Osteoblast (primary cell): ENCODE measurements around the gene CIC. TPM values are rescaled to one million over a fixed set of nuclear protein-coding genes. Genes with fewer than 3 reads are reported as not detected.
A peak's percentile ranks its signal among the peaks of the same experiment; 100 is the strongest.

Experiments
- DNase-seq: peaks from one replicate; pipeline ENCODE4 v3.0.0; 2011; ENCODE audit warnings: low spot score, mixed read lengths; ENCODE audit not compliant: insufficient read length; ENCODE audit errors: missing footprints
- H2AFZ ChIP-seq: 2 replicates; pipeline ENCODE4 v1.6.0; 2011; ENCODE audit warnings: mild to moderate bottlenecking, low read length
- H3K27ac ChIP-seq: 2 replicates; pipeline ENCODE4 v1.5.1; 2011; ENCODE audit warnings: mild to moderate bottlenecking, low read depth, low read length, moderate library complexity
- H3K27me3 ChIP-seq: 2 replicates; pipeline ENCODE4 v1.6.0; 2012; ENCODE audit warnings: mild to moderate bottlenecking, control low read depth, inconsistent platforms, low read length, moderate library complexity; ENCODE audit not compliant: insufficient read depth
- H3K36me3 ChIP-seq: 2 replicates; pipeline ENCODE4 v1.5.1; 2011; ENCODE audit warnings: mild to moderate bottlenecking, low read length, control low read depth, moderate library complexity; ENCODE audit not compliant: insufficient read depth
- H3K4me1 ChIP-seq: 2 replicates; pipeline ENCODE4 v1.5.1; 2011; ENCODE audit warnings: mild to moderate bottlenecking, low read length, control low read depth, moderate library complexity; ENCODE audit not compliant: insufficient read depth
- H3K4me2 ChIP-seq: 2 replicates; pipeline ENCODE4 v1.6.0; 2011; ENCODE audit warnings: mild to moderate bottlenecking, low read length; ENCODE audit not compliant: insufficient read depth
- H3K4me3 ChIP-seq: fragments of 200-600 bp; sonication (generic); 3 replicates; pipeline ENCODE4 v1.5.1; 2012; ENCODE audit warnings: mild to moderate bottlenecking, low read length, inconsistent platforms; ENCODE audit not compliant: insufficient read depth
- H3K79me2 ChIP-seq: 2 replicates; pipeline ENCODE4 v1.6.0; 2012; ENCODE audit warnings: mild to moderate bottlenecking, low read length, control low read depth, inconsistent platforms; ENCODE audit not compliant: insufficient read depth
- H3K9me3 ChIP-seq: 2 replicates; pipeline ENCODE4 v1.5.1; 2011; ENCODE audit warnings: low read depth, low read length, control low read depth
- H4K20me1 ChIP-seq: 2 replicates; pipeline ENCODE4 v1.6.0; 2012; ENCODE audit warnings: mild to moderate bottlenecking, low read length, control low read depth; ENCODE audit not compliant: insufficient read depth
- total RNA-seq: library from RNA; depleted of rRNA; stranded (reverse); fragments of >200 nt; gene quantifications from 2 replicates; pipeline ENCODE4 v1.2.3, GENCODE V29; 2012
- TF ChIP-seq, protein P1 (sequence below): IDR thresholded peaks from 2 replicates; pipeline ENCODE4 v1.5.1; 2011; ENCODE audit warnings: mild to moderate bottlenecking, low read depth, low read length, moderate library complexity; ENCODE audit errors: extremely low read depth

CIC gene
- total RNA-seq, 1 donor: 39.1 TPM

GRCh38 chr19:42251572-42252358 lies 17.3 kb upstream of the CIC start:
- H3K4me2 ChIP-seq: peak overlapping the region; percentile 97
- peak overlapping the region; percentile 93 for H3K27ac ChIP-seq
- TF ChIP-seq, protein P1, sequence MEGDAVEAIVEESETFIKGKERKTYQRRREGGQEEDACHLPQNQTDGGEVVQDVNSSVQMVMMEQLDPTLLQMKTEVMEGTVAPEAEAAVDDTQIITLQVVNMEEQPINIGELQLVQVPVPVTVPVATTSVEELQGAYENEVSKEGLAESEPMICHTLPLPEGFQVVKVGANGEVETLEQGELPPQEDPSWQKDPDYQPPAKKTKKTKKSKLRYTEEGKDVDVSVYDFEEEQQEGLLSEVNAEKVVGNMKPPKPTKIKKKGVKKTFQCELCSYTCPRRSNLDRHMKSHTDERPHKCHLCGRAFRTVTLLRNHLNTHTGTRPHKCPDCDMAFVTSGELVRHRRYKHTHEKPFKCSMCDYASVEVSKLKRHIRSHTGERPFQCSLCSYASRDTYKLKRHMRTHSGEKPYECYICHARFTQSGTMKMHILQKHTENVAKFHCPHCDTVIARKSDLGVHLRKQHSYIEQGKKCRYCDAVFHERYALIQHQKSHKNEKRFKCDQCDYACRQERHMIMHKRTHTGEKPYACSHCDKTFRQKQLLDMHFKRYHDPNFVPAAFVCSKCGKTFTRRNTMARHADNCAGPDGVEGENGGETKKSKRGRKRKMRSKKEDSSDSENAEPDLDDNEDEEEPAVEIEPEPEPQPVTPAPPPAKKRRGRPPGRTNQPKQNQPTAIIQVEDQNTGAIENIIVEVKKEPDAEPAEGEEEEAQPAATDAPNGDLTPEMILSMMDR: no peak
- peaks cover 25% of the 10 kb centered on the region for H4K20me1 ChIP-seq
- H3K4me1 ChIP-seq: peaks cover 48% of the 10 kb centered on the region
- H3K36me3 ChIP-seq: peaks cover 19% of the 10 kb centered on the region
- no peak overlapping the region for H2AFZ ChIP-seq
- H3K9me3 ChIP-seq: no peaks in the 10 kb centered on the region
- H3K79me2 ChIP-seq: peaks cover 75% of the 10 kb centered on the region
- peak overlapping the region; percentile 95 for H3K4me3 ChIP-seq
- H3K27me3 ChIP-seq: no peaks in the 10 kb centered on the region
- peak; percentile 77 for DNase-seq

GRCh38 chr19:42252365-42253244 lies 16.4 kb upstream of the CIC start:
- Histone ChIP-seq H3K79me2 (peaks cover 70% of the 10 kb centered on the region), H2AFZ (no peak overlapping the region), H3K36me3 (peaks cover 19% of the 10 kb centered on the region), H3K4me2 (peak overlapping the region; percentile 97), H3K27ac (peak overlapping the region; percentile 93), H3K4me1 (peaks cover 41% of the 10 kb centered on the region), H3K27me3 (no peaks in the 10 kb centered on the region), H3K4me3 (peak overlapping the region; percentile 95), H3K9me3 (no peaks in the 10 kb centered on the region), H4K20me1 (peaks cover 20% of the 10 kb centered on the region)
- peak; percentile 97 for DNase-seq
- TF ChIP-seq, protein P1: no peak

- peaks cover 18% of the 10 kb centered on the region for H3K36me3 ChIP-seq
- no peak overlapping the region for H2AFZ ChIP-seq
- TF ChIP-seq, protein P1: no peak
- H3K4me3 ChIP-seq: peak overlapping the region; percentile 95
- H3K79me2 ChIP-seq: peaks cover 62% of the 10 kb centered on the region
- peak overlapping the region; percentile 97 for H3K4me2 ChIP-seq
- peak; percentile 96 for DNase-seq
- peaks cover 41% of the 10 kb centered on the region for H3K4me1 ChIP-seq
- H3K27me3 ChIP-seq: no peaks in the 10 kb centered on the region
- H4K20me1 ChIP-seq: peaks cover 20% of the 10 kb centered on the region
- H3K9me3 ChIP-seq: no peaks in the 10 kb centered on the region
- peak overlapping the region; percentile 93 for H3K27ac ChIP-seq
Measured at GRCh38 chr19:42253245-42254088, 15.6 kb upstream of the CIC start.
